ENCODE results near the gene A2ML1. TPM values are rescaled to one million over a fixed set of nuclear protein-coding genes. Genes with fewer than 3 reads are reported as not detected.

A2ML1 gene
- total and polyA plus RNA-seq, 2 of the 4 experiments (the other 2 are of a cell fraction): not detected

GRCh38 chr12:8837291-8837690 lies 14.9 kb downstream of the A2ML1 start:
- in situ Hi-C loops (cut with MboI; ENCODE audit: low sequenced_read_pairs): no loop called here
- Histone ChIP-seq H4K8ac (ENCODE audit: low read depth in 2 of 2, low read length in 2 of 2) (no peak overlapping the region), H3K27me3 (ENCODE audit: control insufficient read depth, insufficient read depth, low read length) (no peaks in the 10 kb centered on the region), H3K79me1 (ENCODE audit: low read depth in 1 of 2, low read length in 2 of 2) (no peaks in the 10 kb centered on the region), H2AFZ (replicated peaks; ENCODE audit: low read length, poor library complexity) (no peak overlapping the region), H4K5ac (ENCODE audit: low read depth, low read length) (no peak overlapping the region), H3K56ac (ENCODE audit: extremely low read depth, insufficient read depth, low read length) (no peak overlapping the region), H3K4ac (ENCODE audit: low read depth, low read length) (no peak overlapping the region), H3K4me3 (ENCODE audit: insufficient read depth, low read depth, low read length) (no peak overlapping the region), H2BK120ac (ENCODE audit: low read depth, low read length) (no peak overlapping the region), H3K23ac (ENCODE audit: low read depth, low read length) (no peak overlapping the region), H3K4me1 (ENCODE audit: control insufficient read depth, insufficient read depth, low read length) (no peaks in the 10 kb centered on the region), H2BK15ac (ENCODE audit: low read depth, low read length) (no peak overlapping the region), H4K91ac (ENCODE audit: insufficient read depth, low read depth, low read length) (no peak overlapping the region), H2BK20ac (ENCODE audit: low read depth, low read length) (no peak overlapping the region), H3K27ac (ENCODE audit: insufficient read depth, low read length) (no peak overlapping the region), H2BK5ac (ENCODE audit: low read depth, low read length, poor library complexity, severe bottlenecking) (no peak overlapping the region), H3K9me1 (ENCODE audit: insufficient read depth, low read length) (no peaks in the 10 kb centered on the region), H4K20me1 (ENCODE audit: insufficient read depth, low read length) (no peaks in the 10 kb centered on the region), H3K9me3 (ENCODE audit: control insufficient read depth, insufficient read depth, low read length) (no peaks in the 10 kb centered on the region), H3K9ac (ENCODE audit: low read depth, low read length) (no peak overlapping the region), H3K36me3 (ENCODE audit: control insufficient read depth, insufficient read depth, low read length) (no peaks in the 10 kb centered on the region), H3K18ac (ENCODE audit: low read depth, low read length) (no peak overlapping the region), H2AK9ac (replicated peaks; ENCODE audit: low read depth, low read length, poor library complexity) (no peak overlapping the region), H3K4me2 (ENCODE audit: low read depth, low read length) (no peak overlapping the region), H2AK5ac (ENCODE audit: low read depth, low read length) (no peak overlapping the region), H3K14ac (replicated peaks; ENCODE audit: low read depth, low read length) (no peak overlapping the region)
- ATAC-seq (ENCODE audit: low read depth) (no peak), DNase-seq (no peak)
- 85% methylated on average over 6 of the region's 9 CpGs; no CpG with 5 or more reads in 1 of the 2 experiments for WGBS, 2 experiments (ENCODE audit: extremely low coverage in 2 of 2, insufficient read length in 1 of 2)
- BruUV-seq (replicated peaks): no TSS peak
- ChIA-PET POLR2A (ENCODE audit: unreplicated experiment) (no interaction called here), CTCF (interaction anchor here (0.6 kb wide), 1 partner anchor 387 kb away, joined by 5 read pairs; no protein-coding TSS in a partner anchor)
- no peak for TF ChIP-seq USF2 (IDR thresholded peaks at IDR 0.05; ENCODE audit: low read depth, low read length)
- intact Hi-C loops (cut with micrococcal nuclease): no loop called here
- dilution Hi-C loops (cut with HindIII; ENCODE audit: low sequenced_read_pairs, unreplicated experiment): no loop called here
